ENCODE data around the gene BATF3.

DNA sequence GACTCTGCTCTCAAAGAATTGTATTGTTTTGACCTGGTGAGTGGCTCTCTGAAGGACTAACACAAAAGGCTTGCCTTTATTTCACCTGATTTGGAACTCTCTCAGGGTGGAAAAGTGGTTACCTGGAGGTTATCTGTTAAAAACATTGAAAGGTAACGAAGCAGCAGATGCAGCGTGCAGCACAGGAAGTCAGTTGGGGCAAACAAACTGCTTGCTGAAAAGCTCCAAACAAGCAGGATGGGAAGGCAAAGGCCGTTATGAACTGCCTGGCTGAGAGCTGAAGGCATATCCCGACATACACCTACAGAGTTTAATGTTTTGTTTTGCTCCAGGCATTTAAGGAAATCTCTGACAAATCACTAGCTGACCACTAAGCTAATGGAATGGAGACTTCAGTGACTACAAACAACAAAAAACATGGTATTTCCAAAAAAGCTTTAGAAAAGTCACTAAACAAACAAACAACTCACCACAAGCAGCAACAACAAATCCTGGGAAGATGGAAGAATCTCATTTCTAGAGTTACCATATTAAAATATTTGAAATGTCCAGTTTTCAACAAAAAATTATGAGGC, 44.3 kb upstream of the BATF3 start:
- no peak for TF ChIP-seq CTCF (conservative IDR thresholded peaks at IDR 0.05)
- no peak for TF ChIP-seq ZFX (IDR thresholded peaks at IDR 0.05)

All from C4-2B (cell line).